Osteoblast (primary cell): ENCODE results near the gene CALCOCO2. TPM values are rescaled to one million over a fixed set of nuclear protein-coding genes. Genes with fewer than 3 reads are reported as not detected.
"Not testable (repeated sequence)": the region's sequence is repeated elsewhere in the genome, so short reads cannot be mapped to it uniquely, and the experiment has no call there.

Experiments
- DNase-seq: peaks from one replicate; pipeline ENCODE4 v3.0.0; 2011; ENCODE audit warnings: low spot score, mixed read lengths; ENCODE audit not compliant: insufficient read length; ENCODE audit errors: missing footprints
- H2AFZ ChIP-seq: 2 replicates; pipeline ENCODE4 v1.6.0; 2011; ENCODE audit warnings: mild to moderate bottlenecking, low read length
- H3K27ac ChIP-seq: 2 replicates; pipeline ENCODE4 v1.5.1; 2011; ENCODE audit warnings: mild to moderate bottlenecking, low read depth, low read length, moderate library complexity
- H3K27me3 ChIP-seq: 2 replicates; pipeline ENCODE4 v1.6.0; 2012; ENCODE audit warnings: mild to moderate bottlenecking, control low read depth, inconsistent platforms, low read length, moderate library complexity; ENCODE audit not compliant: insufficient read depth
- H3K36me3 ChIP-seq: 2 replicates; pipeline ENCODE4 v1.5.1; 2011; ENCODE audit warnings: mild to moderate bottlenecking, low read length, control low read depth, moderate library complexity; ENCODE audit not compliant: insufficient read depth
- H3K4me1 ChIP-seq: 2 replicates; pipeline ENCODE4 v1.5.1; 2011; ENCODE audit warnings: mild to moderate bottlenecking, low read length, control low read depth, moderate library complexity; ENCODE audit not compliant: insufficient read depth
- H3K4me2 ChIP-seq: 2 replicates; pipeline ENCODE4 v1.6.0; 2011; ENCODE audit warnings: mild to moderate bottlenecking, low read length; ENCODE audit not compliant: insufficient read depth
- H3K4me3 ChIP-seq: fragments of 200-600 bp; sonication (generic); 3 replicates; pipeline ENCODE4 v1.5.1; 2012; ENCODE audit warnings: mild to moderate bottlenecking, low read length, inconsistent platforms; ENCODE audit not compliant: insufficient read depth
- H3K79me2 ChIP-seq: 2 replicates; pipeline ENCODE4 v1.6.0; 2012; ENCODE audit warnings: mild to moderate bottlenecking, low read length, control low read depth, inconsistent platforms; ENCODE audit not compliant: insufficient read depth
- H3K9me3 ChIP-seq: 2 replicates; pipeline ENCODE4 v1.5.1; 2011; ENCODE audit warnings: low read depth, low read length, control low read depth
- H4K20me1 ChIP-seq: 2 replicates; pipeline ENCODE4 v1.6.0; 2012; ENCODE audit warnings: mild to moderate bottlenecking, low read length, control low read depth; ENCODE audit not compliant: insufficient read depth
- total RNA-seq: library from RNA; depleted of rRNA; stranded (reverse); fragments of >200 nt; gene quantifications from 2 replicates; pipeline ENCODE4 v1.2.3, GENCODE V29; 2012
- TF ChIP-seq, protein P1 (sequence below): IDR thresholded peaks from 2 replicates; pipeline ENCODE4 v1.5.1; 2011; ENCODE audit warnings: mild to moderate bottlenecking, low read depth, low read length, moderate library complexity; ENCODE audit errors: extremely low read depth

The CALCOCO2 gene
- total RNA-seq, 1 donor: 105 TPM

DNA sequence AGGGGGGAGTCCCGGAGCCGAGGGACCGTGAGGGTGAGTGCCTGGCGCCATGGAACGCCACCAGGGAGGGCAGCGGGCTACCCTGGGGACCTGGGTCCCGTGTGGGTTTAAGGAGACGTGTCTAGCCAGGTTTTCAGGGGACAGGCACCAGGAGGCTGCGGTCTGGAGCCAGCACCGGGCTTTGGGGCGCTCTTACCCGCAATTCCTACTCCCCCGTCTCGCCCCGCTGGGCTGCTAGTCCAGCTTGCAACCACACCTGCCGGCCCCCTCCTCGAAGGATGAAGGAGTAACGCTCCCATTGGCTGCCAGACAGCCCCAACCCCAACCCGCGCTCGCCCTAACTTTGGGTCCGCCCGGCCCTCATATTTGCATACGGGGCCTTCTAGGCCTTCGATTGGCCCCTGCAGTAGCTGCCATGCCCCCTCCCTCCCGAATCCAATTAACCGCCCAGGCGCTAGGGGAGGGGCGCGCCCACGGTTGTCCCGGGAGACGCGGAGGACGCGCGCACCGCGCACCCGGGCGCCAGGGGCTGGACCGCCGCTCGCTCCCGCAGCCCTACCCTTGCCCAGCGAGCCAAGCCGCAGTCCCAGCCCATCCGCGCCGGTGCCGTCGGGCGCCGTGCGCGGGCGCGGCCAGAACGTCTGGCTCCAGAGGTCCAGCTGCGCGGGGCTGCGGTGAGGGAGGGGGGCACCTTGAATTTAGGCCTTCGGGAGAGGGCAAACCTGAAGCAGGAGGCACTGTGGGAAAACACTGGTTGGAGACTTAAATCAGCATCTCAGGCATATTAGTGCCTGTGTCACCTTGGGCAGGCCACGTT is 13.9 kb upstream of the CALCOCO2 start, which contains the start of gene TTLL6:
Gene TTLL6, minus strand, starts transcription at position 456 of the 817 bp plus-strand sequence. Its CDS starts 157 bp downstream, at position 299.
- H3K27me3 ChIP-seq: peaks cover 32% of the 10 kb centered on the region
- H3K9me3 ChIP-seq: no peaks in the 10 kb centered on the region

GRCh38 chr17:48818361-48818841 is 12.4 kb upstream of the CALCOCO2 start:
- no peaks in the 10 kb centered on the region for H3K4me1 ChIP-seq
- DNase-seq: no peak
- H3K27ac ChIP-seq: no peak overlapping the region
- no peaks in the 10 kb centered on the region for H4K20me1 ChIP-seq
- no peak overlapping the region for H3K4me2 ChIP-seq
- no peak overlapping the region for H3K4me3 ChIP-seq
- TF ChIP-seq, protein P1, sequence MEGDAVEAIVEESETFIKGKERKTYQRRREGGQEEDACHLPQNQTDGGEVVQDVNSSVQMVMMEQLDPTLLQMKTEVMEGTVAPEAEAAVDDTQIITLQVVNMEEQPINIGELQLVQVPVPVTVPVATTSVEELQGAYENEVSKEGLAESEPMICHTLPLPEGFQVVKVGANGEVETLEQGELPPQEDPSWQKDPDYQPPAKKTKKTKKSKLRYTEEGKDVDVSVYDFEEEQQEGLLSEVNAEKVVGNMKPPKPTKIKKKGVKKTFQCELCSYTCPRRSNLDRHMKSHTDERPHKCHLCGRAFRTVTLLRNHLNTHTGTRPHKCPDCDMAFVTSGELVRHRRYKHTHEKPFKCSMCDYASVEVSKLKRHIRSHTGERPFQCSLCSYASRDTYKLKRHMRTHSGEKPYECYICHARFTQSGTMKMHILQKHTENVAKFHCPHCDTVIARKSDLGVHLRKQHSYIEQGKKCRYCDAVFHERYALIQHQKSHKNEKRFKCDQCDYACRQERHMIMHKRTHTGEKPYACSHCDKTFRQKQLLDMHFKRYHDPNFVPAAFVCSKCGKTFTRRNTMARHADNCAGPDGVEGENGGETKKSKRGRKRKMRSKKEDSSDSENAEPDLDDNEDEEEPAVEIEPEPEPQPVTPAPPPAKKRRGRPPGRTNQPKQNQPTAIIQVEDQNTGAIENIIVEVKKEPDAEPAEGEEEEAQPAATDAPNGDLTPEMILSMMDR: no peak
- peaks cover 18% of the 10 kb centered on the region for H3K27me3 ChIP-seq
- H3K9me3 ChIP-seq: no peaks in the 10 kb centered on the region
- peak overlapping the region; percentile 3 for H2AFZ ChIP-seq
- H3K79me2 ChIP-seq: no peaks in the 10 kb centered on the region
- H3K36me3 ChIP-seq: no peaks in the 10 kb centered on the region

More for the DNA sequence above, 13.9 kb upstream of the CALCOCO2 start, which contains the start of gene TTLL6:
- Histone ChIP-seq H3K4me3 (peak within 1 kb of the TSS; percentile 60), H2AFZ (peak within 1 kb of the TSS; percentile 63), H4K20me1 (no peaks in the 10 kb centered on the region), H3K4me1 (no peaks in the 10 kb centered on the region), H3K79me2 (no peaks in the 10 kb centered on the region), H3K4me2 (peak within 1 kb of the TSS; percentile 76), H3K27ac (no peak within 1 kb of the TSS), H3K36me3 (no peaks in the 10 kb centered on the region)
- TF ChIP-seq, protein P1: no peak
- DNase-seq: peak; percentile 94

GRCh38 chr17:48819466-48819865 is 11.4 kb upstream of the CALCOCO2 start:
- H3K79me2 ChIP-seq: no peaks in the 10 kb centered on the region
- H3K27me3 ChIP-seq: peaks cover 13% of the 10 kb centered on the region
- H3K4me3 ChIP-seq: no peak overlapping the region
- H3K27ac ChIP-seq: no peak overlapping the region
- no peaks in the 10 kb centered on the region for H3K4me1 ChIP-seq
- no peak for DNase-seq
- H3K4me2 ChIP-seq: no peak overlapping the region
- no peak overlapping the region for H2AFZ ChIP-seq
- H3K36me3 ChIP-seq: no peaks in the 10 kb centered on the region
- TF ChIP-seq, protein P1: no peak
- no peaks in the 10 kb centered on the region for H4K20me1 ChIP-seq
- no peaks in the 10 kb centered on the region for H3K9me3 ChIP-seq

- not testable (repeated sequence) for DNase-seq, H3K4me3 ChIP-seq, H3K27me3 ChIP-seq, H3K4me1 ChIP-seq, H3K9me3 ChIP-seq, H3K27ac ChIP-seq, H4K20me1 ChIP-seq, H2AFZ ChIP-seq, H3K79me2 ChIP-seq, H3K4me2 ChIP-seq, H3K36me3 ChIP-seq
These were observed 9.9 kb upstream of the CALCOCO2 start for GRCh38 chr17:48820936-48821335.
